ENCODE data around the gene SMIM10L2A. TPM values are rescaled to one million over a fixed set of nuclear protein-coding genes. Genes with fewer than 3 reads are reported as not detected.
"Not testable (repeated sequence)": the region's sequence is repeated elsewhere in the genome, so short reads cannot be mapped to it uniquely, and the experiment has no call there.

SMIM10L2A gene
- total RNA-seq, 5 donors from 2014 or later (not counting 1 experiment from before 2014, with no cell fraction given) = 1.4 to 3.3 (median 2.6) TPM

DNA sequence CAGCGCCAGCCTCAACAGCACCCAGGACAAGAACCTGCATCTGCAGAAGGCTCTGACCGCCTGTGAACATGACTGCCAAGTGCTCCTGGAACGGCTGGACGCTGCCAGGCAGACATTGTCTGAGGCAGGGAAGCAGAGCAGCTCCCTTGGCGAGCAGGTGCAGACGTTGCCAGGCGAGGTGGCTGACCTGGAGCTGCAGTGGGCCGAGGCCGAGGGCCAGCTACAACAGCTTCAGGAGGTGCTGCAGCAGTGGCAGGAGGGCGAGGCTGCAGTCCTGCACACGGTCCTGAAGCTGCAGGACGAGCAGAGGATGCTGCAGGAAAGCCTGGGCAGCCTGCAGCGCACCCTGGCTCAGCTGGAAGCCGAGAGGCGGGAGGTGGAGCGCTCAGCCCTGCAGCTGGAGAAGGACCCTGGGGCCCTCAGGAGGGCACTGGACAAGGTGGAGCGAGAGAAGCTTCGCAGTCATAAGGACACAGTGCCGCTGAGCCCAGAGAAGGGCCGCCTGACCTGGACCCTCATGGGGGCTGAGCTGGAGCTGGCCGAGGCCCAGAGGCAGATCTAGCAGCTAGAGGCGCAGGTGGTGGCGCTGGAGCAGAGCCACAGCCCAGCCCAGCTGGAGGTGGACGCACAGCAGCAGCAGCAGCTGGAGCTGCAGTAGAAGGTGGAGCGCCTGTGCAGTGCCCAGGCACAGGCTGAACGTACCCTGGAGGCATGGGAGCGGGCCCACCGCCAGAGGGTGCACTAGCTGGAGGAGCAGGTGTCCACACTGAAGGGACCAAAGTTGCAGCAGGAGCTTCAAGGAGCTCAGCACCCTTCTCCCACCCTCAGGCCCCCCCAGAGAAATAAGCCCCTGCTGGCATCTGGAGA lies 16.4 kb downstream of the SMIM10L2A start:
- DNase-seq = no peak
- no peaks in the 10 kb centered on the region for H3K4me1 ChIP-seq (ENCODE audit: control insufficient read depth in 1 of 2, extremely low read depth in 1 of 2, insufficient read depth in 2 of 2, low read length in 2 of 2)
- Mint-ChIP-seq H3K27ac (no peak overlapping the region), H3K36me3 (no peaks in the 10 kb centered on the region), H3K4me3 (no peak overlapping the region), H3K27me3 (peaks cover 2 to 3% of the 10 kb centered on the region in 2 donors), H3K9me3 (no peaks in the 10 kb centered on the region), H3K4me1 (no peaks in the 10 kb centered on the region)
- CTCF ChIA-PET = no interaction called here
- POLR2A ChIA-PET = no interaction called here
- peaks cover 0 to 2% of the 10 kb centered on the region in 2 experiments for H3K27me3 ChIP-seq (replicated peaks in 1 of 2; ENCODE audit: control insufficient read depth in 2 of 2, extremely low read depth in 1 of 2, insufficient read depth in 2 of 2, low read length in 1 of 2)
- H3K36me3 ChIP-seq (ENCODE audit: control insufficient read depth in 2 of 2, extremely low read depth in 1 of 2, insufficient read depth in 1 of 2, low read length in 1 of 2) = no peaks in the 10 kb centered on the region
- H3K9me3 ChIP-seq = no peaks in the 10 kb centered on the region
- 87% methylated on average over 15 of the region's 28 CpGs for WGBS (ENCODE audit: insufficient coverage)
- H3K4me3 ChIP-seq (ENCODE audit: control insufficient read depth in 1 of 2, extremely low read depth in 1 of 2, low read length in 1 of 2) = no peak overlapping the region
- no peak for ATAC-seq (replicated peaks in 1 of 4)
- H3K27ac ChIP-seq (ENCODE audit: low read length) = no peak overlapping the region

DNA sequence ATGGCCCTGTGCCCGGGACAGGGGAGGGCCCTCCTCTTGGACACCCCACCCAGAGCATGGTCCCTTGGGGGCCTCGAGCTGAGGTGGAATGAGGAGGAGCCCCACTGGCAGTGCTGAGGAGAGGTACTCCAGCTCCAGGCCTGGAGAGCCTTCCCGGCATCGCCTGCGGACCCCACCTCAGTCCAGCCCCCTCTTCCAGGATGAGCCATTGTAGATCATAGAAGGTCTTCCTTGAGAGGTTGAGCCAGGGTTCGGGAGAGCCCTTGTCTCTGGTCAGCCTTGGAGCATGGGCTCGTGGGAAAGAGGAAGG lies 16.9 kb downstream of the SMIM10L2A start:
- no peak for DNase-seq
- no peaks in the 10 kb centered on the region for H3K9me3 Mint-ChIP-seq
- CTCF ChIA-PET = no interaction called here

GRCh38 chrX:135449637-135450550 lies 28.1 kb downstream of the SMIM10L2A start:
- no peaks in the 10 kb centered on the region for H3K4me1 ChIP-seq (ENCODE audit: control insufficient read depth in 1 of 2, extremely low read depth in 1 of 2, insufficient read depth in 2 of 2, low read length in 2 of 2)
- H3K27ac Mint-ChIP-seq = no peak overlapping the region
- H3K27me3 ChIP-seq (replicated peaks in 1 of 2; ENCODE audit: control insufficient read depth in 2 of 2, extremely low read depth in 1 of 2, insufficient read depth in 2 of 2, low read length in 1 of 2) = no peaks in the 10 kb centered on the region
- H3K9me3 Mint-ChIP-seq = no peaks in the 10 kb centered on the region
- peaks cover 2 to 25% of the 10 kb centered on the region in 2 donors for H3K27me3 Mint-ChIP-seq
- no peak overlapping the region for H3K4me3 Mint-ChIP-seq
- H3K4me1 Mint-ChIP-seq = no peaks in the 10 kb centered on the region
- no peak for ATAC-seq (replicated peaks in 1 of 4)
- WGBS (ENCODE audit: insufficient coverage) = 81% methylated on average over 3 of the region's 8 CpGs
- ChIA-PET CTCF (interaction anchor here in 1 of 2 donors (0.6 kb wide), 1 partner anchor 142 kb away, joined by 3 read pairs; no protein-coding TSS in a partner anchor), POLR2A (no interaction called here)
- no peak for DNase-seq
- no peak overlapping the region for H3K4me3 ChIP-seq (ENCODE audit: control insufficient read depth in 1 of 2, extremely low read depth in 1 of 2, low read length in 1 of 2)
- no peaks in the 10 kb centered on the region for H3K36me3 ChIP-seq (ENCODE audit: control insufficient read depth in 2 of 2, extremely low read depth in 1 of 2, insufficient read depth in 1 of 2, low read length in 1 of 2)
- no peaks in the 10 kb centered on the region for H3K9me3 ChIP-seq
- no peak overlapping the region for H3K27ac ChIP-seq (ENCODE audit: low read length)
- no peaks in the 10 kb centered on the region for H3K36me3 Mint-ChIP-seq

More for the DNA sequence above, 16.9 kb downstream of the SMIM10L2A start:
- Mint-ChIP-seq H3K4me3 (no peak overlapping the region), H3K27me3 (peaks cover 2 to 3% of the 10 kb centered on the region in 2 donors), H3K4me1 (no peaks in the 10 kb centered on the region), H3K36me3 (no peaks in the 10 kb centered on the region), H3K27ac (no peak overlapping the region)
- no peaks in the 10 kb centered on the region for H3K36me3 ChIP-seq (ENCODE audit: control insufficient read depth in 2 of 2, extremely low read depth in 1 of 2, insufficient read depth in 1 of 2, low read length in 1 of 2)
- H3K9me3 ChIP-seq = no peaks in the 10 kb centered on the region
- ATAC-seq (replicated peaks in 1 of 4) = no peak
- H3K4me3 ChIP-seq (ENCODE audit: control insufficient read depth in 1 of 2, extremely low read depth in 1 of 2, low read length in 1 of 2) = no peak overlapping the region
- H3K27me3 ChIP-seq (replicated peaks in 1 of 2; ENCODE audit: control insufficient read depth in 2 of 2, extremely low read depth in 1 of 2, insufficient read depth in 2 of 2, low read length in 1 of 2) = peaks cover 0 to 2% of the 10 kb centered on the region in 2 experiments
- WGBS (ENCODE audit: insufficient coverage) = no CpG with 5 or more reads among the region's 7 CpGs
- POLR2A ChIA-PET = no interaction called here
- H3K27ac ChIP-seq (ENCODE audit: low read length) = no peak overlapping the region
- H3K4me1 ChIP-seq (ENCODE audit: control insufficient read depth in 1 of 2, extremely low read depth in 1 of 2, insufficient read depth in 2 of 2, low read length in 2 of 2) = no peaks in the 10 kb centered on the region

GRCh38 chrX:135453381-135453780 lies 31.6 kb downstream of the SMIM10L2A start:
- no peaks in the 10 kb centered on the region for H3K4me1 Mint-ChIP-seq
- no CpG with 5 or more reads among the region's 3 CpGs for WGBS (ENCODE audit: insufficient coverage)
- H3K27ac ChIP-seq (ENCODE audit: low read length) = no peak overlapping the region
- no peaks in the 10 kb centered on the region for H3K36me3 Mint-ChIP-seq
- DNase-seq (no peak), ATAC-seq (replicated peaks in 1 of 4) (no peak)
- H3K9me3 Mint-ChIP-seq = peaks cover 0 to 8% (median 0%) of the 10 kb centered on the region in 3 donors
- H3K27me3 Mint-ChIP-seq = peaks cover 2 to 27% of the 10 kb centered on the region in 2 donors
- no peaks in the 10 kb centered on the region for H3K9me3 ChIP-seq
- no peak overlapping the region for H3K27ac Mint-ChIP-seq
- no peaks in the 10 kb centered on the region for H3K36me3 ChIP-seq (ENCODE audit: control insufficient read depth in 2 of 2, extremely low read depth in 1 of 2, insufficient read depth in 1 of 2, low read length in 1 of 2)
- H3K4me3 Mint-ChIP-seq = no peak overlapping the region
- CTCF ChIA-PET = no interaction called here
- H3K27me3 ChIP-seq (replicated peaks in 1 of 2; ENCODE audit: control insufficient read depth in 2 of 2, extremely low read depth in 1 of 2, insufficient read depth in 2 of 2, low read length in 1 of 2) = no peaks in the 10 kb centered on the region
- POLR2A ChIA-PET = no interaction called here
- no peak overlapping the region for H3K4me3 ChIP-seq (ENCODE audit: control insufficient read depth in 1 of 2, extremely low read depth in 1 of 2, low read length in 1 of 2)
- H3K4me1 ChIP-seq (ENCODE audit: control insufficient read depth in 1 of 2, extremely low read depth in 1 of 2, insufficient read depth in 2 of 2, low read length in 2 of 2) = no peaks in the 10 kb centered on the region

GRCh38 chrX:135454816-135455215 lies 33.1 kb downstream of the SMIM10L2A start:
- no peak overlapping the region for H3K27ac ChIP-seq (ENCODE audit: low read length)
- Mint-ChIP-seq H3K27me3 (peaks cover 2 to 23% of the 10 kb centered on the region in 2 donors), H3K9me3 (peaks cover 0 to 8% (median 0%) of the 10 kb centered on the region in 3 donors), H3K4me3 (no peak overlapping the region), H3K27ac (no peak overlapping the region), H3K4me1 (no peaks in the 10 kb centered on the region), H3K36me3 (no peaks in the 10 kb centered on the region)
- H3K4me1 ChIP-seq (ENCODE audit: control insufficient read depth in 1 of 2, extremely low read depth in 1 of 2, insufficient read depth in 2 of 2, low read length in 2 of 2) = no peaks in the 10 kb centered on the region
- no peaks in the 10 kb centered on the region for H3K27me3 ChIP-seq (replicated peaks in 1 of 2; ENCODE audit: control insufficient read depth in 2 of 2, extremely low read depth in 1 of 2, insufficient read depth in 2 of 2, low read length in 1 of 2)
- ChIA-PET CTCF (no interaction called here), POLR2A (no interaction called here)
- ATAC-seq (replicated peaks in 1 of 4) (no peak), DNase-seq (no peak)
- WGBS (ENCODE audit: insufficient coverage) = 40% methylated on average over 1 of the region's 4 CpGs
- H3K4me3 ChIP-seq (ENCODE audit: control insufficient read depth in 1 of 2, extremely low read depth in 1 of 2, low read length in 1 of 2) = no peak overlapping the region
- no peaks in the 10 kb centered on the region for H3K36me3 ChIP-seq (ENCODE audit: control insufficient read depth in 2 of 2, extremely low read depth in 1 of 2, insufficient read depth in 1 of 2, low read length in 1 of 2)
- no peaks in the 10 kb centered on the region for H3K9me3 ChIP-seq

- ATAC-seq (replicated peaks in 1 of 4) = not testable (repeated sequence)
Measured at GRCh38 chrX:135461756-135462155, 40.0 kb downstream of the SMIM10L2A start.

More at GRCh38 chrX:135461756-135462155, 40.0 kb downstream of the SMIM10L2A start:
- H3K4me3 Mint-ChIP-seq; H3K36me3 Mint-ChIP-seq; H3K36me3 ChIP-seq (ENCODE audit: control insufficient read depth in 2 of 2, extremely low read depth in 1 of 2, insufficient read depth in 1 of 2, low read length in 1 of 2); CTCF ChIA-PET; DNase-seq; H3K9me3 Mint-ChIP-seq; POLR2A ChIA-PET; H3K27ac ChIP-seq (ENCODE audit: low read length); H3K9me3 ChIP-seq; H3K27ac Mint-ChIP-seq; H3K27me3 ChIP-seq (replicated peaks in 1 of 2; ENCODE audit: control insufficient read depth in 2 of 2, extremely low read depth in 1 of 2, insufficient read depth in 2 of 2, low read length in 1 of 2); H3K4me3 ChIP-seq (ENCODE audit: control insufficient read depth in 1 of 2, extremely low read depth in 1 of 2, low read length in 1 of 2); H3K4me1 Mint-ChIP-seq; H3K4me1 ChIP-seq (ENCODE audit: control insufficient read depth in 1 of 2, extremely low read depth in 1 of 2, insufficient read depth in 2 of 2, low read length in 2 of 2): not testable (repeated sequence)
- no CpG with 5 or more reads among the region's 2 CpGs for WGBS (ENCODE audit: insufficient coverage)
- peaks cover 0 to 31% of the 10 kb centered on the region in 2 donors for H3K27me3 Mint-ChIP-seq
